Fibroblast of skin of left biceps (primary cell): ENCODE measurements around the gene FGD3.
"Not testable (repeated sequence)": the region's sequence is repeated elsewhere in the genome, so short reads cannot be mapped to it uniquely, and the experiment has no call there.

Experiments
- DNase-seq, 2 experiments: peaks; one replicate each; pipeline ENCODE4 v3.0.0-alpha.2; 2013; ENCODE audit warnings: low read depth in 2 of 2

Gene FGD3

DNA sequence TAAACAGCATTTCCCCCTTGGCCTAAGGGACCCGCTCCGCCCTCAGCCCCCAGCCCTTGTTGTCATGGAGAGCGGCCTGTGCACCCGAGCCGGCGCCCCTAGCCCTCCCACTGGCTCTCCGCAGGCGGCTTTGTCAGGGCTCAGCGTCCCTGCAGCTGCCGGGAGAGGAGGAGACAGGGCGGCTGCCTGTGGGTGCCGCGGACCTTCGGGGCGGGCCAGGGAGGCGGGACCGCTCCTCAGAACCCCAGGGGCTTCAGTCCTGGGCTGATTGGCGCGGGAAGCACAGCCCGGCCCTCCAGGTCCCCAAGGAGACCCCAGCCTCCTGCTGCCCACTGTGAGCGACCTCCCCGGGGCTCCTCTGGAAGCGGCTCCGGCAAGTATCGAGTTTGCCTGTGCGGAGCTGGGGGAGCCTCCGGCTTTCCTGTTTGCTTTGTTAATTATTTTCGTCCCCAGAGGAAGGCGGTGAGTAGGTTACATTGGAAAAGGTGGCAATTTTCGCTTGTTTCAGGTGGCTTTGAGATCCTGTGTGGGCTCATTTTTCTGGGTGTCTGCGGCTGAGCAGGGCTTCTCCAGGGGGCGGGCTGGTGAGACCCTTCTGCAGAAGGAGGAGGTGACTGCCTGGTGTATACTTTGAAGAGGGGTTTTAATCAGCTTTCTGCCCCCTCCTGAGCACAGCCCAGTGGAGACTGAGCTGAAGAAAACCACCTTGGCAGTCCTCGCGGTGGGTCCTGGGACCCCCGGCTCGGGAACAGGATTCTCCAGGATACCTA lies at the start of gene FGD3:
TSS of gene FGD3 (plus strand) at position 256 of the 770 bp plus-strand sequence. CDS start 28,734 bp downstream, outside the sequence.
- DNase-seq: no peak

DNA sequence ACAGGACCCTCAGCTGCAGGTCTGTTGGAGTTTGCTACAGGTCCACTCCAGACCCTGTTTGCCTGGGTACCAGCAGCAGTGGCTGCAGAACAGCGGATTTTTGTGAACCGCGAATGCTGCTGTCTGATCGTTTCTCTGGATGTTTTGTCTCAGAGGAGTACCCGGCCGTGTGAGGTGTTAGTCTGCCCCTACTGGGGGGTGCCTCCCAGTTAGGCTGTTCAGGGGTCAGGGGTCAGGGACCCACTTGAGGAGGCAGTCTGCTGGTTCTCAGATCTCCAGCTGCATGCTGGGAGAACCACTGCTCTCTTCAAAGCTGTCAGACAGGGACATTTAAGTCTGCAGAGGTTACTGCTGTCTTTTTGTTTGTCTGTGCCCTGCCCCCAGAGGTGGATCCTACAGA lies 42.2 kb upstream of the FGD3 start:
- DNase-seq: not testable (repeated sequence)

GRCh38 chr9:92911511-92912475 lies 35.5 kb upstream of the FGD3 start:
- DNase-seq: no peak

- no peak for DNase-seq
Observed at GRCh38 chr9:92917176-92917800, 30.0 kb upstream of the FGD3 start.

DNA sequence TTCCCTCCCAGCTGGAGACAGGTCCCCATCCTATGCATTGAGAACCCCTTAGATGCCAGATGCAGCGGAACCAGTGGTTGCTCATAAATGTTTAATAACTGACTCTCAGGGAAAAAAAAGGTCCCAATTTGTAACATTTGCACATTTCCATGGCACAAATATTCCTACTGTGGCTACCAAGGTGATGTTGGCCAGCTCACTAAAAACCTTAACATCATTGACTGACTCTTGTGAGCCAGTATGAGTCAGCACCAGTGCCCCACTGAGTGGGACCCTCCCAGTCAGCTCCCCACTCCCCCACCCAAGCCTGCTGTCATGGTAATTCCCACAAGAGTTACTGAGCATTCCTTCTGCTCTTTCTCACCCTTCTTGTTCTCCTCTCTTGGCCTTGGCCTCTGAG lies 26.9 kb upstream of the FGD3 start:
- DNase-seq: no peak

DNA sequence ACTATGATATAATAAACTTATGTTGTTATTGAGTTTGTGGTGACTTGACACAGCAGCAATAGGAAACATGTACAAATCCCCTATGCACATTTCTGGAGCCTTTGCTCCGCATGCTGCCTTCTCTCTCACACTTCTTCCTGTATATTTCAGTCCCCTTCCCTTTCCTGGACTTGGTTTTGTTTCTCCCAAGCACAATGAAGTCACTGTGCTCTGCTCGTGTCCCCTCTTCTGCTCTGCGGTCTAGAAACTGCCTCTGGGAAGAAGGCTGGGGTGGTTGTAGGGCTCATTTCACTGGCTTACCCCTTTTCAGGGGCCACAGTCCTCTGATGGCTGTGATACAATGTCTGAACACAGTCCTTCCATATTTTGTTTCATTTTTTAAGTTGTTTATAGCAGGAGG lies 15.7 kb upstream of the FGD3 start:
- DNase-seq: no peak

- no peak for DNase-seq
Observed at GRCh38 chr9:92934321-92934720, 13.0 kb upstream of the FGD3 start.

- DNase-seq: no peak
Observed at GRCh38 chr9:92938025-92938424, 9.3 kb upstream of the FGD3 start.

DNA sequence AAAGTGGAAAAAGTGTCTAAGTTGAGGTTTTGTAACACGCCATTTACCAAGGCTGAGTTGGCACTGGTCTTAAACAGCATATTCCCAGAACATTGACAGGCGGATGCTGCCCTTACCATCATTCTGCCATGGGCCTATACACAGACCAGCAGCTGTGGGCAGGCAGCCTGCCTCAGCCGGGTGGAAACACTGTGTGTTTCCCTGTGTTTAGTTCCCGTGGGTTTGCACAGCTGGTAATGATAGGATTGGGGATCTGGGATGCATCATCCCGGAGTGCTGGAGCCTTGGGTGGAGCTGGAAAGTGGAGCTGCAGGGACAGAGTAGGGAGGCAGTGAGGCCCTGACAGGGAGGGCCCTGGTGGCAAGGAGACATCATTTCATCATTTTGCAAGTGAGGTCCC lies 5.5 kb upstream of the FGD3 start:
- DNase-seq: no peak

DNA sequence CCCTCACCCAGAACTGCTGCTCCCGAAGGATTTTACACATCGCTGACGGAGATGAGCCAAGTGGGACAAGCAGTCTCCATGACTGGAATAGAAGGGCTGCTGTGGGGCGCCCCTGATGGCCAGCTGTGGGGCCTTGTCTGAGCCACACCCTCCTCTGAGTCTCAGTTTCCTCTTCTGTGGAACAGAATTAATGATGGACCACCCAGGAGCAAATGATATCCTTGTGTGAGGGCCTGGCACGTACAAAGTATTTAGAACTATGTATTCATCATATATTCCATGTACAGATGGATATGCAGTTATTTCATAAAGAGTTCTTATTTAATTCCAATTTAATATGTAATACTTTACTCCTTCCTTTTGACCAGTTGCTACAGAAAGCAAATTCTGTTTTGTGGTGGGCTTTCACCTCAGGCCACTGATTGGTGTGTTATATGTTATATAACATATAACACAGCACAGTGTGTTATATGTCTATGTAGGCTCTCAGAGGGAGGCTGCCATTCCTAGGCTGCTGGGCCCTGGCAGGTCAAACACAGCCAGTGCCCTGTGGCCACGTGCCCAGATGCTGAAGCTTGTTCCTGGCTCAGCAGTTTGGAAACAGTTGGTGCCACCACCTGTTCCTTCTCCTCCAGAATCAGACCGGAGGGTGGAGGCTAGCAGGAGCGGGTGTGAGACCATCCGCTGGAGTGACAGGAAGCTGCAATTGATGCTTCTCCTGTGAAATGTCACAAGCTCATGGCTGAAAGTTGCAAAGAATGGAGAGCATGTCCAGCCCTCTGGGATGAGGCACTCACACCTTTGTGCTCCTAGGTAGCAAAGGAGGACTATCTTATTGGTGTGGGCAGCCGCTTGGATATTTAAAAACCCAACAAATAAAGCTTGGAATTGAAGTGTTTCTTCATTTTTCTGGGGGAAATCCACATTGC lies 4.4 kb upstream of the FGD3 start:
- DNase-seq: no peak

GRCh38 chr9:92944921-92945320 lies 2.4 kb upstream of the FGD3 start:
- DNase-seq: no peak

- DNase-seq: no peak
Observed at GRCh38 chr9:92945796-92946195, 1.5 kb upstream of the FGD3 start.

- DNase-seq: no peak
Observed at GRCh38 chr9:92948038-92948534, 763 bp downstream of the FGD3 start.

DNA sequence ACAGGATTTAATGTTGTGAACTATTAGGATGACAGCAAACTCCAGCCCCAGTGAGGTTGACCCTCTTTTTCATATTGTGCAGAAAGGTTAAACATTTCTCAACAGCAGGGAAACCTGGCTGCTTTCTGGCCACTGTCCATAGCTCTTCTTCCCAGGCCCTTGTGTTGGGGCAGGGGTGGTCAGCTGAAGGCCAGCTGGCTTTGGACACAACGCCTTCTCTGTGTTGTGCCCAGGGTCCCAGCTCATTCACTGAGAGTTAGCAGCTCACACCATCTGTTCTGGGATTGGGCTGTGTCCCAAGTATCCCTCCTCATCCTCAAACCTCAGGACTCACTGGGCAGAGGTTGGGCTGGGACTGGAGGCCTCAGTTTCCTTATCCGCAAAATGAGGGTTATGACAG lies 1.3 kb downstream of the FGD3 start:
- DNase-seq: no peak

DNA sequence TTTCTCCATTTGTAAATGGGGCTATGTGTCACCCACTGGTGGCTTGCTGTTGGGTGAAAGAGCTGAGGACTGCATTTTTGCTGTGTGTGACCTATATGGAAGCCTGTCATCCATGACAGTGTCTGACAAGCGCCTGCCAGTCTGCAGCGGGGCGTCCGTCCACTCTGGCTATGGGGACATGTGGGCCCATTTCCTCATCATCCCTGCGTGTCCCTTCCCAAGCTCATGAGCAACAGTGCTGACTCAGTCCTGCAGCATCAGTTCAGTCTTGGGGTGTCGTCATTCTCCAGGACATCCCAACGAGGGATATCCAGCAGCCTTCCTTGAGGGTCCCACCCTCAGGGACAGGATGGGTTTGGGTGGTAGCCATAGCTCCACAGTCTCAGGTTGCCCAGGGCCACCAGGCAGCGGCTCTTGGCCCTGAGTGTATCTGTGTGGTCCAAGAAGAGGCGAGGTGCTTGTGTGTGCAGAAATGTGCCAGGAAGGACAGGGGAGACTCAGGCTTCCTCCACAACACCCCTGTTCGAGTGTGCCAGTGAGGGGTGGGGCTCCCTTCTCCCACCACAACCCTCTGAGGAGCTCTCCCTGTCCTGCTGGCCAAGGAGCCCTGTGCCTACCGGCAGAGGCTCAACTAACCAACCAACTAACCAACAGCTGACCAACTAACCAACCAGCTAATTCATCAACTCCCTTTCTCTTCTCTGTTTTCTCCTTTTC lies 2.1 kb downstream of the FGD3 start:
- DNase-seq: no peak

DNA sequence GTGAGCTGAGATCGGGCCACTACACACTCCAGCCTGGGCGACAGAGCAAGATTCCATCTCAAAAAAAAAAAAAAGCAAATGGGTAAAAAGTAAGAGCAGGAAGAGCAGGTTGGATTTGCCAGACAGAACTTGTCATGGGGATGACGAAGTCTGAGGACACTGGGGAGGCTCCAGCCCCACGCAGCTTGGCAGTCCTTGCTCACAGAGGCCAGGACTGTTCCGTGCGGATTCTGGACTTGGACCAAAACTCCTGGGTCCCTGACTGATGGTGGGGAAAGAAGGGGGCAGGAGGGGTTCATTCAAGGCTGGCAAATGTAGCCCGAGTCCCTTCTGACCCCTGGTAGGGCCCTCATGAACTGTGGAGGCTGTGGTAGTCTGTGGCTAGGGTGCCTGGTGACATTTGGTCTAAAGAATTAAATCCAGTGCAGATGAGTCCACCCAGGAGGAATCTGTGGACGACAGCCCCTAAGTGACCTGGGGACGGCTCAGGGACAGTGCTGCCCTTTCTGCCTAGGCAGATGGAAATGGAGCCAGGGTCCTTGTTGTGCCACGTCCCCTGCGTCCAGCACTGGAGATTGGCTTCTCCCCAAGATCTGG lies 3.1 kb downstream of the FGD3 start:
- DNase-seq: no peak

- no peak for DNase-seq
Observed at GRCh38 chr9:92952906-92953610, 5.7 kb downstream of the FGD3 start.

GRCh38 chr9:92954049-92954861 lies 6.9 kb downstream of the FGD3 start:
- DNase-seq: no peak
